Articular chondrocyte of knee joint (primary cell): Measurements from ENCODE around the gene NPPA. TPM values are rescaled to one million over a fixed set of nuclear protein-coding genes. Genes with fewer than 3 reads are reported as not detected.

Source experiments
- small RNA-seq: library from RNA; depleted of rRNA; stranded (forward); fragments of <200 nt; gene quantifications from one replicate; pipeline ENCODE3, GENCODE V24; 2012
- total RNA-seq: library from RNA; depleted of rRNA; stranded (reverse); fragments of >200 nt; gene quantifications from 2 replicates; pipeline ENCODE4 v1.2.3, GENCODE V29; 2012

Gene NPPA
- not detected in 2 replicates for total RNA-seq

GRCh38 chr1:11847667-11848372 is at the start of gene NPPA:
TSS of gene NPPA (minus strand) at chr1:11847783. CDS start at chr1:11847684, 99 bp downstream.

GRCh38 chr1:11858613-11858967 is 11.0 kb upstream of the NPPA start, which contains the start of gene NPPB:
TSS of gene NPPB (minus strand) at chr1:11858945. CDS start at chr1:11858833, 112 bp downstream.

GRCh38 chr1:11805422-11806306 is 41.9 kb downstream of the NPPA start, which contains the start of the genes CLCN6 and MTHFR:
TSS of gene CLCN6 (plus strand) at chr1:11806191. CDS start at chr1:11806263, 72 bp downstream.
TSS of gene MTHFR (minus strand) at chr1:11805964. CDS start at chr1:11803116, 2,848 bp downstream.

Small RNAs within 50 kb of the gene (small RNA-seq; reads per million reads assigned to genes)
- gene RF02156 (not detected), gene RF02157 (not detected), gene RF02158 (not detected)

Other genes starting within 250 kb of the NPPA start
- 1.6 and 4.2 TPM in 2 replicates for gene FBXO2, start 193.4 kb downstream of the NPPA start, total RNA-seq
- 8.5 and 10.2 TPM in 2 replicates for gene FBXO44, start 192.9 kb downstream of the NPPA start, total RNA-seq
- 5.4 and 8.4 TPM in 2 replicates for gene FBXO6, start 183.6 kb downstream of the NPPA start, total RNA-seq
- gene MAD2L2, start 166.6 kb downstream of the NPPA start, total RNA-seq: 27.8 and 35.8 TPM in 2 replicates
- 0.13 and 0.22 TPM in 2 replicates for gene DRAXIN, start 156.1 kb downstream of the NPPA start, total RNA-seq
- gene AGTRAP, start 111.6 kb downstream of the NPPA start, total RNA-seq: 37.2 and 54.1 TPM in 2 replicates
- 0.43 and 0.52 TPM in 2 replicates for gene C1orf167, start 85.6 kb downstream of the NPPA start, total RNA-seq
- gene MTHFR, start 41.8 kb downstream of the NPPA start, total RNA-seq: 21.9 and 36.5 TPM in 2 replicates
- gene CLCN6, start 41.6 kb downstream of the NPPA start, total RNA-seq: 11.0 and 17.6 TPM in 2 replicates
- gene NPPB, start 11.2 kb upstream of the NPPA start, total RNA-seq: not detected in 2 replicates
- gene KIAA2013, start 78.6 kb upstream of the NPPA start, total RNA-seq: 46.2 and 47.6 TPM in 2 replicates
- gene PLOD1, start 86.9 kb upstream of the NPPA start, total RNA-seq: 192 and 220 TPM in 2 replicates
- gene MFN2, start 132.7 kb upstream of the NPPA start, total RNA-seq: 52.0 and 52.1 TPM in 2 replicates
- gene MIIP, start 171.7 kb upstream of the NPPA start, total RNA-seq: 15.0 and 17.0 TPM in 2 replicates
- gene TNFRSF8, start 215.5 kb upstream of the NPPA start, total RNA-seq: 0.13 and 0.22 TPM in 2 replicates